Head of caudate nucleus (tissue), 42 donors: Measurements from ENCODE around the gene BAG3.
"Not testable (repeated sequence)": the region's sequence is repeated elsewhere in the genome, so short reads cannot be mapped to it uniquely, and the experiment has no call there.

ENCODE experiments used
- DNase-seq, 42 donors: peaks; one replicate each; pipeline versions ENCODE4 v3.0.0 to v3.0.0-alpha.2; 2020 to 2021; ENCODE audit warnings: mixed read lengths in 7 of 42
- intact Hi-C: fragments of 100-400 bp; cut with DNase I; formaldehyde crosslinking; loops from one replicate; pipeline ENCODE4 v1.15.0; 2022

BAG3 gene

DNA sequence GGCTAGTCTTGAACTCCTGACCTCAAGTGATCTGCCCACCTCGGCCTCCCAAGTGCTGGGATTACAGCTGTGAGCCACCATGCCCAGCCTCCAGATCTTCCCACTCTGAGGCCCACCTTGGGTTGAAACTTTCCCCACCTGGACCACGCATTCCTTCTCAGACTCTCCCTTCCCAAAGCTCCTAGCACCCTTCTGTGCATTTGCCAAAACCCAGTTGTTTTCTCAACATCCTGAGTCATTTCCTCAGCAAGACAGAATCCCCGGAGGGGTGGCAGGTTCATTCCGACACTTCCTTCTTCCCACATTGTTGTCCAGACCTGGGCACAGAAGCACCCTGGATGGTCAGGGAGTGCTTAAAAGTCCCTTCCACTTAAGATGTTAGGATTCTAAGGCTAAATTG lies 28.9 kb downstream of the BAG3 start:
- DNase-seq: no peak
- intact Hi-C loops: loop anchor here (10.0 kb wide), 1 partner anchor 75 kb away; no protein-coding TSS in a partner anchor

DNA sequence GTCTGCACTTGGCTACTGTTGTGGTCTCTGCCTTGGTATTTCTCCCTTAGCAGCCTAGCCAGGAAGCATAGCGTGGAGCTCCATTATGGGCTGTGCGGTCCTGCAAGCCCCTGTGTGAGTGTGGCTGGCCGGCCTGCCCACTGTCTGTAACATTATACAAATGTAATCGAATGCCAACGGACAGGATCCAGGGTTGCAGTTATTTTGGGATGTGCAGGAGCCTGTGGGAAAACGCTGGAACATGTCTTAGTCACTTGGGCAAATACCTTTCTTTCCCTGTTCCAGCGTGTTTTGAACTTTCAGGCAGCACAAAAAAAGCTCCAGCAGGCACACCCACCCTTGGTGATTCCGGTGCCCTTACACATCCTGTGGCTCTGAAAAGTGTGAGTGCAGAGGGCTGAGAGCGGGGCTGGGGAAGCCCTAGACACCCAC lies 29.5 kb downstream of the BAG3 start:
- DNase-seq: peak in 26 of 42 donors; percentile 14 to 80 (median 42)

DNA sequence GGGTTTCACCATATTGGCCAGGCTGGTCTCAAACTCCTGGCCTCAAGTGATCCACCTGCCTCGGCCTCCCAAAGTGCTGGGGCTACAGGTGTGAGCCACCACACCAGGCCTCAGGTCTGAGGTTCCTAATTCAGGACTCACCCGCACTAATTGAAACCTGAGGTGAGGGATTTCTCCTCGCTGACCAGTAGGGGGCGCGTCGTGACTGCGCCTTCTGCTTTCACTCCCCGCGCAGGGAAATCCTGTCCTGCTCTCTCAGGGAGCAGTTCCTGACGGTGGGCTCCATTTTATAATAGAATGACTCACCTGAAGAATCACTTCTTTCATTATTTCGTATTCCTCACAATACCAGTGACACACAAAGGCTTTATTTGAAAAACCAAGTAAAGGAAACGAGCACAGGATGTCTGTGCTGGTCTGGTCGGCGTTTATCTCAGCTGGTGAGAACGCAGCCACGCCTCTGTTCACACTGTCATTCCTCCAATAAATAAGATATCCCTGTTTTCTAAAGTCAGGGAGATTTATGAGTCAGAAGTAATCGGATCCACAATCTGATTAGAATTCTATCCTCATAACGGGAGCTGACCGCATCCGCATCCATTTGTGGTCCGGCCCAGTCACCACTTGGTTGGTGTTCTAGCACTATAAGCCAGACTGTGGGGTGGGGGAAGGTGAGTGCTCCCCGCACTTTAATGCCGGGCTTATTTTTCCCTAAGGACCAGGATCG lies 35.4 kb downstream of the BAG3 start:
- intact Hi-C loops: loop anchor here (2.0 to 10.0 kb wide), 3 partner anchors 40 to 171 kb away; partner anchors contain the start of gene INPP5F
- peak; percentile 58 to 93 (median 84) for DNase-seq

More for the DNA sequence above, 29.5 kb downstream of the BAG3 start:
- intact Hi-C loops: loop anchor here (10.0 kb wide), 1 partner anchor 74 kb away; no protein-coding TSS in a partner anchor

DNA sequence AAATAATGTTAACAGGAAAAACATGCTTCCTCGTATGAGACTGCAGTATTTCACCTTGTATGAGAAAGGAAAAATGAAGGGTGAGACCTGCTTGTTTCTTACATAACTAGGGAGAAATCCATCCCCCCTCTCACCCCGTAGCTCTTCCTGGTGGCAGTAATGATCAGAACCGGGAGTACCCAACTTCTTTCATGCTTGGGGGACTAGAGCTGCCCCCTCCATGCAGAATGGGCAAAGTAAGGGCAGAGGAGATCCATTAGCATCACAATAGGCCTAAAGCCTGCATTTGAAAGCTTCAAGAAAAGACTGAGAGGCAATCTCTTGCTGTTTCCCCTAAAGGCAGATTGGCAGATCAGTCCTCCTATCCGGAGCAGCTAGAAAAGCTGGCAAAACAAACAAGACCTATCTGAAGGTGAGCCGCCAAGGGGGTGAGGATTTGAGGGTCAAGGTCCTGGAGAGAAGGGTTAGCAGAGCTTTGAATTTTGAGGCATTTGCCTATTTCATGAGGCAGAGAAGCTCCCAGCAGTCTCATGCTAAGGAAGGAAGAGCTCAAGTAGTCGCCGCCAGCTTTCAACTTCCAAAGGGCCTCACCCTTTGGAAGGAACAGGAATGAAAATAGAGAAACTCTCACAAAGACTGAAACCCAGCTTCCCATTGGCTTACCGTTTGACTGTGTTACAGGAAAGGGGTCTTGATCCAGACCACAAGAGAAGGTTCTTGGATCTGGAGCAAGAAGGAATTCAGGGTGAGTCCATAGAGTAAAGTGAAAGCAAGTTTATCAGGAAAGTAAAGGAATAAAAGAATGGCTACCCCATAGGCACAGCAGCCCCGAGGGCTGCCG lies 36.2 kb downstream of the BAG3 start:
- DNase-seq: peak in 7 of 42 donors; percentile 14 to 53 (median 30)
- intact Hi-C loops: loop anchor here (2.0 to 10.0 kb wide), 3 partner anchors 39 to 170 kb away; partner anchors contain the start of gene INPP5F

DNA sequence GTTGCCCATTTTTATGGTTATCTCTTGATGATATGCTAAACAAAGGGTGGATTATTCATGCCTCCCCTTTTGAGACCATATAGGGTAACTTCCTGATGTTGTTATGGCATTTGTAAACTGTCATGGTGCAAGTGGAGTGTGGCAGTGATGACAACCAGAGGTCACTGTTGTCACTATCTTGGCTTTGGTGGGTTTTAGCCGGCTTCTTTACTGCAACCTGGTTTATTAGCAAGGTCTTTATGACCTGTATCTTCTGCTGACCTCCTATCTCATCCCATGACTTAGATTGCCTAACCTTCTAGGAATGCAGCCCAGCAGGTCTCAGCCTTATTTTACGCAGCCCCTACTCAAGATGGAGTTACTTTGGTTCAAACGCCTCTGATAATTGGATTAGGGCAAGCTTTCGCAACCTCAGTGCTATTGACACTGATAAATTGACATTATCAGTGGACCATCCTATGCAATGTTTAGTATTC lies 36.9 kb downstream of the BAG3 start:
- no peak for DNase-seq
- intact Hi-C loops: loop anchor here (5.0 to 10.0 kb wide), 2 partner anchors 67 to 169 kb away; no protein-coding TSS in a partner anchor

DNA sequence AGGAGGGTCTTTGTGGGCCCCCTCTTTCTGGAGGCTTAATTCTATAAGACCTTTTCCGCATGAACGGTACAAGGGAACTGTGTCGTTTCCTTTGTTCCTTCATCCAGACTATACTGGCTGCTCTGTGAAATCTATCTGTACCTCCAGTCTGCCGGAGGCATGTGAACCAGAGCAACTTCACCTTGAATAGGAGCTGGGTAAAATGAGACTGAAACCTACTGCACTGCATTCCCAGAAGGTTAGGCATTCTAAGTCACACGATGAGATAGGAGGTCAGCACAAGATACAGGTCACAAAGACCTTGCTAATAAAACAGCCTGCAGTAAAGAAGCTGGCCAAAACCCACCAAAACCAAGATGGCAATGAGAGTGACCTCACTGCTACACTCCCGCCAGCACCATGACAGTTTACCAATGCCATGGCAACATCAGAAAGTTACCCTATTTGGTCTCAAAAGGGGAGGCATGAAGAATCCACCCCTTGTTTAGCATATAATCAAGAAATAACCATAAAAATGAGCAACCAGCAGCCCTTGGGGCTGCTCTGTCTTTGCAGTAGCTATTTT lies 37.9 kb downstream of the BAG3 start:
- intact Hi-C loops: loop anchor here (5.0 to 10.0 kb wide), 2 partner anchors 66 to 168 kb away; no protein-coding TSS in a partner anchor
- no peak for DNase-seq

DNA sequence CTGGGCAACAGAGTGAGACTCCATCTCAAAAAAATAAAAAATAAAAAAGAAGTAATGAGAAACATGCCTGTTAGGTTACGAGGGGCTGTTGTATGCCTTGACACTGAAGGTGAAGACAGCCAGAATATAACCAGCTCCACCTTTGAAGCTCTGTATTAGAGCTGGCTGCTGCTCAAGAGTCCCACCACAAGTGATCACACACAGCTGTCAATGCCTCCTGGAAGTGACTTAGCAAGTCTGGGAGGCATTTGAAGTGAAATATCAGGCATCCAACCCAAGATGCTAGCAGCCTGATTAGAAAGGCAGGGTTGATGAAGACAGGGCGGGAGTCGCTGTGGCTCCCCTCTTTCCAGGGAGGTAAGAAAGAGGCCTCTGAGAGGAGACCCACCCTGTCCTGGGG lies 40.5 kb downstream of the BAG3 start:
- intact Hi-C loops: loop anchor here (10.0 kb wide), 1 partner anchor 643 kb away; no protein-coding TSS in a partner anchor

DNA sequence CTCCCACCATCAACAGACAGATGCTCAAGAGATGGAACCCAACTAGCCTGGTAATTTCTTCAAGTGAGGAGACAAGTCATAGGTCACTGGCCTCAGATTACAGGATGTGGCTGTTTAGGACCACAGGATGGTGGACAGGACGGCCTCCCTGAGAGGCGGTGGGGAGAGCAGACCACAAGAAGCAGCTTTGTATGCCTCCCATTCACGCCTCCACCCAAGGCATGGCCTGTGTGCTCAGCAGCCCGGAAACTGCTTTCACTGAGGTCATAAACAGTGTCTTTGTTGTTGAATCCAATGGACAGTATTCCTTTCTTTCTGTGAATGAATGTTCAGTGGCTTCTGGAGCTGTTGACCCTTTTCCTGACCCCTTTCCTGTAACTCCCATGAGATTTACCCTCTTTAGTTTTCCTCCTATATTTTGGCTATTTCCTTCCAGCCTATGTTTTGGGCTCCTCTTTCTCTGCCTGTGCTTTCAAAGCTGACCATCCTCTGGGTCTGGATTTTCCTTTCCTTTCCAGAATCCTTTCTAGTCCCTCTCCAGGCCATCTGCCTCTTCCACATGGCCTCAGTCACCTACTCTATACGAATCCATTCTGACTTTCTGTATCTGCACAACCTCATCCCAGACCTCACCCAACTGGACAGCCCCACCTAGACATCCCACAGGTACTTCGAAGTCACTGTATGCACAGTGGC lies 42.2 kb downstream of the BAG3 start:
- intact Hi-C loops: loop anchor here (10.0 kb wide), 1 partner anchor 641 kb away; no protein-coding TSS in a partner anchor
- peak in 31 of 42 donors; percentile 20 to 80 (median 53) for DNase-seq

More for the DNA sequence above, 40.5 kb downstream of the BAG3 start:
- no peak for DNase-seq

DNA sequence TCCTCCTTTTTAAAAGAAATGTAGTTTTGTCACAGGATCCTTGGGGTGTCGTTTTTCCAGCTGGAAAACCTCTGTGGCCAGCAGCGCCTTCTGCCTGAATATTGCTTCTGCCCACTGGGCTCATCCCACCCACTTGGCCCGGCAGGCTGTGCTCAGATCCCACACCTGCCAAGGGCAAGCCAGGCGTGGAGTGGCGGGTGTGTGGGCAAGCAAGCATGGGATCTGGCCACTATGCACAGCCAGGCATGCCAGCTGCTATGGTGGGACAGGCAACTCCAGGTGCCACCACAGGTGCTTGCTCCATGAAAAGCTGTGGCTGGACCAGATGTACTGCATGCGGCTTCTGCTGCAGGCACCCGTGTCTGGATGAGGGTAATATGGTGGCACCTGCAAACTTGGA lies 43.4 kb downstream of the BAG3 start:
- no peak for DNase-seq

DNA sequence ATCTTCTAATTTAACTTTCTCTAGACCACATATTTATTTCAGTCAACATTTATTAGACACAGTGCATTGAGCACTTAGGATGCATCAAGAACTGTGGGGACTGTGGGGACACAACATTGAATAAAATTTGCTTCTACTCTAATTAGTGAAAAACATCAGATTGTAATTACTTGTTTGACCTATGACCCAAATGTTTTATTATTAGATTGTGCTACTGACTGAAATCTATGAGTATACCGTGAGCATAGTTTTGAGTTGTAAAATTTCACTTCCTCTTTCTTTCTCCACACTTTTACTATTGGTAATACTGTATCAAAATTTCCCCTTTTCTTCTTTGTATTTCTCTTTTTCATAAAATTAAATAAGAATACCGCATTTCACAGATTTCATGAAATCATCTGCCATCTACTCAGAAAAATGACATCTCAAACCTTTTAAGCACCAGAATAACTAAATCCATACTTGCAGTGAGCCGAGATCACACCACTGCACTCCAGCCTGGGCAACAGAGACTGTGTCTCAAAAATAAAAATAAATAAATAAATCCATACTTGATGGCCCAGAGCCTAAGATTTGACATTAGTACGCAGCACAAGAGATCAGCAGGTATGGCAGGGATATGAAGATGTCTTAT lies 49.3 kb downstream of the BAG3 start:
- DNase-seq: no peak
- intact Hi-C loops: no loop called here

More for the DNA sequence above, 43.4 kb downstream of the BAG3 start:
- intact Hi-C loops: loop anchor here (10.0 kb wide), 1 partner anchor 640 kb away; no protein-coding TSS in a partner anchor

DNA sequence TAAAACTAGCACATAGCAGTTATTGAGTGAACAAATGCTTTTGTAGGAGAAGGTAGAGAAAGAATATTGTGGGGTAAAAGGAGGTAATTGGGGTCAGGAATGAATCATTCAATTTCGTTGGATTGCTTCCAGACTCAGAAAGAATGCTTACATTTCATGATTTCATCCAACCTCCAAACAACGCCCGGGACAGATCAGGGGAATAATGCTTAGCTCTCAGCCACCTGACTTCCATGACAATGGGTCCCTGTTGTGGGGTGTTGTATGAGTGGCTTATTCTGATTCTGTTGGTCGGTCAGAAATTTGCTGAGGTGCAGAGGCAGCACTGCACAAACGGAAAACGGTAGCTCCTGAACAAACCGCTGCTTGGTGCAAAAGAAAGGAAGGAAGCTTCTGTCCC lies 50.7 kb downstream of the BAG3 start:
- peak in 1 of 42 donors; percentile 20 for DNase-seq
- intact Hi-C loops: no loop called here

DNA sequence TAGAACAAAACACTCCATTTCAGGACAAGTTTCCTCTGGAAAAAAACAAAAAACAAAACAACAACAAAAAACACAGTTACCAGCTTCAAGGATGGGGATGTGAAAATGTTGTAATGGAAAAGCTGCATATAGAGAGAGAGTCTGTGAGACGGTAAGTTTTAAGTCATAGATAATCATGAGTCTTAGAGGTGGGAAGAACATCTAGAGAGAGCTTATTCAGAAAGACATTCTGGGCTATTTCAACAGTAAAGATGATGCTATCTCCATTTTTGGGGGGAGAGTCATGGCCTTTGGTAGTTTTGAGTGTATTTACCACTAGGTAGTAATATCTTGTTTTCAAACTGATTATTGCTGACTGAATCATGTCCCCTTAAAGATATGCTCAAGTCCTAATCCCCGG lies 51.4 kb downstream of the BAG3 start:
- intact Hi-C loops: no loop called here
- DNase-seq: no peak

DNA sequence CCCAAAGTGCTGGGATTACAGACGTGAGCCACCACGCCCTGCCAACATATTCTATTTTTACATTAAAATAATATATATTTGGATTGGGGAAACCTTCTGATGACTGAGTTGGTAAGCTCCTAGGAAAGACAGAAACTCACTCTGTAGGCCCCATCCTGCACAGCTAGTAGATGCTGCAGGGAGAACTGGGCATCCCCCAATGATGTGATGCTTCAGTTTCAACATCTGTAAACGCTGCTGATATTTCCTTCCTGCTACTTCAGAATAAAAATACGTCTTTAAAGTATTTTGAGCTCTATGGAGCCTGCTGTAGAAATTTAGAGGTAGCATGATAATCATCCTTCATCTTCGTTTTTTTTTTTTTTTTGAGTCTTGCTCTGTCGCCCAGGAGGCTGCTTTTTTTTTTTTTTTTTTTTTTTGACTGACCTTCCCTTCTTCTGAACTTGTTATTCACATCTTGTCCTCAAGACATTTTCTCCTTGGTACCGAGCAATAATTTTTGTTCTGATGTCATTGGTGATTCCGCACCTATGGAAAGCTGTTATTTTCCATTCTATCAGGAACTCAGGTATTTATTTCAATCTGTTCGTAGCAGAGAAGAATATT lies 52.8 kb downstream of the BAG3 start:
- no peak for DNase-seq
- intact Hi-C loops: no loop called here

DNA sequence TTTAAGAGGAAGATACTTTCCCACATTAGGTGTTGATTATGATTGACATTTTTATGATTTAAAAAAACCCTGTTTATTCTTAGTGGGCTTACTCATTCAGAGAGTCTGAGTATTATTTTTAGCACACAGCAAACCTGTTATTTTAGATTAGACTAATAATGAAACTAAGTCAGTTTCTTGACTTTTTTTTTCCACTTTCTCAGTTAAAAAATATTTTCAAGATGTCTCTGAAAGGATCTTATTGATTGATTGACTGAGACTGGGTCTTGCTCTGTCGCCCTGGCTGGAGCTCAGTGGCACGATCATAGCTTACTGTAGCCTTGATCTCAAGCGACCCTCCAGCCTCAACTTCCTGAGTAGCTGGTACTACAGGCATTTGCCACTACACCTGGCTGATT lies 54.3 kb downstream of the BAG3 start:
- DNase-seq: no peak
- intact Hi-C loops: no loop called here

DNA sequence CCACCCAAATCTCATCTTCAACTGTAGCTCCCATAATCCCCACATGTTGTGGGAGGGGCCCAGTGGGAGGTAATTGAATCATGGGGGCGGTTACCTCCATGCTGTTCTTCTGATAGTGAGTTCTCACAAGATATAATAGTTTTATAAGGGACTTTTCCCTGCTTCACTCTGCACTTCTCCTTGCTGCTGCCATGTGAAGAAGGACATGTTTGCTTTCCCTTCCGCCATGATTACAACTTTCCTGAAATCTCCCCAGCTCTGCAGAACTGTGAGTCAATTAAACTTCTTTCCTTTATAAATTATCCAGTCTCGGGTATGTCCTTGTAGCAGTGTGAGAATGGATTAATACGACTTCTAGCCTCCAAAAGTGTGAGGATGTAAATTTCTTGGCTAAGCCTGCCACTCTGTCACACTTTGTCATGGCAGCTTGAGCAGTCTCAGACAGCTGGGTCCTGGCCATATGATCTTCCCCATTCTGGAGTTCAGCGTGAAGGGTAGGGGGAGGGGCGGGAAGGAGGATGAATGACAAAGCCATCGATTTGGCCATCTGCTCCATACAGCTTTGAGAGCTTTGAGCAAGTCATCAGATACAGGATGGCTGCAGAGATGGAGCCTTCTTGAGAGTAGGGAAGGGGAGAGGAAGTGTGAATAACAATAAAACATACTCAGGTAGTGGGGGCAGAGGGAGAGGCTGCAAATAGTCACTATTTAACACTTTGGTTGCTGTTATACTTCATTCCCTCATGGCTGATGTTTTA lies 55.5 kb downstream of the BAG3 start:
- DNase-seq: no peak
- intact Hi-C loops: no loop called here

DNA sequence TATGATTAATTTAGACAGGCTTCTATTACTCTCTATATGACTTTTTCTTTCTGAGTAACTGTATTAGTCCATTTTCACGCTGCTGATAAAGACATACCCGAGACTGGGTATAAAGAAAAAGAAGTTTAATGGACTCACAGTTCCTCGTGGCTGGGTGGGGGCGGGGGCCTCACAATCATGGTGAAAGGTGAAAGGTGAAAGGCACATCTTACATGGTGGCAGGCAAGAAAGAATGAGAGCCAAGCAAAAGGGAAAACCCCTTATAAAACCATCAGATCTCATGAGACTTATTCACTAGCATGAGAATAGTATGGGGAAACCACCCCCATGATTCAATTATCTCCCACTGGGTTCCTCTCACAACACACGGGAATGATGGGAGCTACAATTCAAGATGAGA lies 56.2 kb downstream of the BAG3 start:
- intact Hi-C loops, DNase-seq: not testable (repeated sequence)

DNA sequence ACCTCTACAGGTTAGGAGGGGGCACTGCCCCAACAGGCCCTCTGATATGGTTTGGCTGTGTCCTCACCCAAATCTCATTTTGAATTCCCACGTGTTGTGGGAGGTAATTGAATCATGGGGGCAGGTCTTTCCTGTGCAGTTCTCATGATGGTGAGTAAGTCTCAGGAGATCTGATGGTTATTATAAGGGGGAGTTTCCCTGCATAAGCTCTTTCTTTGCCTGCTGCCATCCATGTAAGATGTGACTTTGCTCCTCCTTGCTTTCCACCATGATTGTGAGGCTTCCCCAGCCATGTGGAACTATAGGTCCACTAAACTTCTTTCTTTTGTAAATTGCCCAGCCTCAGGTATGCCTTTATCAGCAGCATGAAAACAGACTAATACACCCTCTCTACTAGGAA lies 59.8 kb downstream of the BAG3 start:
- intact Hi-C loops, DNase-seq: not testable (repeated sequence)
